PFSK-1 (cell line): ENCODE data around the gene NT5DC2. TPM values are rescaled to one million over a fixed set of nuclear protein-coding genes. Genes with fewer than 3 reads are reported as not detected.

ENCODE experiments used
- FOXP2 ChIP-seq: optimal IDR thresholded peaks from 2 replicates; pipeline ENCODE3; 2011; ENCODE audit warnings: borderline replicate concordance, control low read depth, inconsistent platforms; ENCODE audit not compliant: insufficient read depth; ENCODE audit errors: extremely low read length, extremely low read depth
- POLR2AphosphoS5 ChIP-seq: IDR thresholded peaks from 2 replicates; pipeline ENCODE4 v1.6.1; 2012; ENCODE audit warnings: low read depth, mild to moderate bottlenecking, control low read depth, low read length, moderate library complexity
- SIN3A ChIP-seq: IDR thresholded peaks from 2 replicates; pipeline ENCODE4 v1.6.1; 2012; ENCODE audit warnings: mild to moderate bottlenecking, low read length, moderate library complexity, borderline replicate concordance; ENCODE audit not compliant: insufficient read depth
- TAF1 ChIP-seq: IDR thresholded peaks from 2 replicates; pipeline ENCODE4 v1.6.1; 2012; ENCODE audit warnings: low read length, control low read depth, borderline replicate concordance; ENCODE audit not compliant: insufficient read depth
- polyA plus RNA-seq: library from polyadenylated mRNA; unstranded; fragments of >200 nt; gene quantifications from one replicate; pipeline ENCODE4 v1.2.1, GENCODE V29; 2012; ENCODE audit warnings: low read depth, missing spikeins; ENCODE audit not compliant: insufficient read length
- TF ChIP-seq, protein P1 (sequence below), 2 experiments: IDR thresholded peaks; 2 replicates each; pipeline versions ENCODE4 v1.6.1 to v1.8.0; 2011 to 2012; ENCODE audit warnings: low read depth in 2 of 2, low read length in 2 of 2, control low read depth in 1 of 2, inconsistent platforms in 1 of 2, mild to moderate bottlenecking in 1 of 2, moderate library complexity in 1 of 2; ENCODE audit not compliant: insufficient read depth in 1 of 2

Gene NT5DC2
- polyA plus RNA-seq, result 211 TPM

DNA sequence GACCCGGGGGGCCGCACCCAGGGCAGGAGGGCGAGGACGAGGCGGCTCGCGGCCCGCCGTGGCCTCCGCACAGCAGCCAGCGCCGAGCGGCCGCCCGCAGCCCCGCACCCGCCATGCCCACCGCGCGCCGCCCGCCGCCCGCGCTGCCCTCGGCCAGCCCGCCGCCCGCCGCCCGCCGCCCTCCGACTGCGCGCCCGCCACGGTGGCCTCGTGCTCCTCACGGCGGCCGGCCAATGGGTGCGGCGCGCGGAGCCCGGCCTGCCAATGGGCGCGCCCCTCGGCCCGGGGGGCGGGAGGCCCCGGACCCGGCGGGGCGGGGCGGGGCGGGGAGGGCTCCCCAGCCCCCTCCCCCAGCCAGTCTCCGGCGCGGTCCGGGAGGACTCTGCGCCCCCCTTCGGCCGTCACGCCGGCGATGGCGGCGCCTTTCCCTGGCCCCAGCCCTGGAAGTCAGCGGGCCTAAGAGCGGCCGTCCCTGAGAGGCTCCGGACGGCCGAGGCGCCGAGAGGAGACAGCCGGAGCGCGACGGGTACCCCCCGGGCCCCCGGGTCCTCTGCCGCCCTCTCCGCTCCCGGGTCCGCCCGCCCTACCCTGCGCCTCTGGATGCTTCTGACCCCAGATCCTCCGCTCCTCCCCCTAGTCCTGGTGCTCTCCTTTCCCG lies at the start of gene NT5DC2:
Gene NT5DC2, minus strand, starts transcription at position 235 of the 658 bp plus-strand sequence. Its CDS starts 120 bp downstream, at position 115.
- TF ChIP-seq POLR2AphosphoS5, result no peak
- no peak for TF ChIP-seq TAF1
- no peak for TF ChIP-seq FOXP2
- TF ChIP-seq, protein P1, sequence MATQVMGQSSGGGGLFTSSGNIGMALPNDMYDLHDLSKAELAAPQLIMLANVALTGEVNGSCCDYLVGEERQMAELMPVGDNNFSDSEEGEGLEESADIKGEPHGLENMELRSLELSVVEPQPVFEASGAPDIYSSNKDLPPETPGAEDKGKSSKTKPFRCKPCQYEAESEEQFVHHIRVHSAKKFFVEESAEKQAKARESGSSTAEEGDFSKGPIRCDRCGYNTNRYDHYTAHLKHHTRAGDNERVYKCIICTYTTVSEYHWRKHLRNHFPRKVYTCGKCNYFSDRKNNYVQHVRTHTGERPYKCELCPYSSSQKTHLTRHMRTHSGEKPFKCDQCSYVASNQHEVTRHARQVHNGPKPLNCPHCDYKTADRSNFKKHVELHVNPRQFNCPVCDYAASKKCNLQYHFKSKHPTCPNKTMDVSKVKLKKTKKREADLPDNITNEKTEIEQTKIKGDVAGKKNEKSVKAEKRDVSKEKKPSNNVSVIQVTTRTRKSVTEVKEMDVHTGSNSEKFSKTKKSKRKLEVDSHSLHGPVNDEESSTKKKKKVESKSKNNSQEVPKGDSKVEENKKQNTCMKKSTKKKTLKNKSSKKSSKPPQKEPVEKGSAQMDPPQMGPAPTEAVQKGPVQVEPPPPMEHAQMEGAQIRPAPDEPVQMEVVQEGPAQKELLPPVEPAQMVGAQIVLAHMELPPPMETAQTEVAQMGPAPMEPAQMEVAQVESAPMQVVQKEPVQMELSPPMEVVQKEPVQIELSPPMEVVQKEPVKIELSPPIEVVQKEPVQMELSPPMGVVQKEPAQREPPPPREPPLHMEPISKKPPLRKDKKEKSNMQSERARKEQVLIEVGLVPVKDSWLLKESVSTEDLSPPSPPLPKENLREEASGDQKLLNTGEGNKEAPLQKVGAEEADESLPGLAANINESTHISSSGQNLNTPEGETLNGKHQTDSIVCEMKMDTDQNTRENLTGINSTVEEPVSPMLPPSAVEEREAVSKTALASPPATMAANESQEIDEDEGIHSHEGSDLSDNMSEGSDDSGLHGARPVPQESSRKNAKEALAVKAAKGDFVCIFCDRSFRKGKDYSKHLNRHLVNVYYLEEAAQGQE (IDR thresholded peaks at IDR 0.05; ENCODE audit: insufficient read depth in 1 of 2, low read depth in 2 of 2, low read length in 2 of 2), result no peak
- no peak for TF ChIP-seq SIN3A

DNA sequence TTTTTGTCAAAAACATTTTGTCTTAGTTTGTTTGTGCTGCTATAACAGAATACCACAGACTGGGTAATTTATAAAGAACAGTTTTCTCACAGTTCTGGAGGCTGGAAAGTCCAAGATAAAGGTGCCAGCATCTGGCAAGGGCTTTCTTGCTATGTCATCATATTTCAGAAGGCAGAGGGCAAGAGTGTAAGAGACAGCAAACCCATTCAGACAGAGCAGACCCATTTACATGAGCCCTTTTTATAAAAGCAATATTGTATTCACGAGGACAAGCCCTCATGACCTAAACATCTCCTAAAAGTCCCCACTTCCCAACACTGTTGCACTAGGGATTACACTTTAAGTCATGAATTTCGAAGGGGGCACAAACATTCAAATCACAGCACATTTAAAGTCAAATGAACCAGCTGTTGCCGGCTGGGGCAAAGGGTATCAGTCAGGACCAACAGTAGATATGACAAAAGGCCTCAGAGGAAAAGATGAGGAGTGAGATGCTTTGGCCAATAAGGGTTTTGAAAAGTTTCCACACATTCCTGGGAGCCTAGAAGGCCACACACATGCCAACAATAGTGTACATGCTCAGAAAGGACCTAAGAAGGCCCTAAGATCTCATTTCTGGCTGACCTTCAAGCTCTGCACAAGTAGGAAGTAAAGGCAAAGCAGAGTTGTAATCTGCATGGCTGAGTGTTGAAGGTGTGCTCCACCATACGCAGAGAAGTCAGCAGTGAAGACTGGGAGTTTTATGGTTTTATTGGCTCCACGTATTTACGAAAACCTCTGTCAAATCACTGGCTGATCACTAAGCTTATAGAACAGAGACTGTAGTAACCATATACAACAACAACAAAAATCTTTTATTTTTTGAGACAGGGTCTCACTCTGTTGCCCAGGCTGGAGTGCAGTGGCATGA lies 40.7 kb upstream of the NT5DC2 start:
- TF ChIP-seq TAF1 (no peak), SIN3A (no peak), FOXP2 (no peak), POLR2AphosphoS5 (no peak)
- TF ChIP-seq, protein P1 (IDR thresholded peaks at IDR 0.05; ENCODE audit: insufficient read depth in 1 of 2, low read depth in 2 of 2, low read length in 2 of 2), result no peak

DNA sequence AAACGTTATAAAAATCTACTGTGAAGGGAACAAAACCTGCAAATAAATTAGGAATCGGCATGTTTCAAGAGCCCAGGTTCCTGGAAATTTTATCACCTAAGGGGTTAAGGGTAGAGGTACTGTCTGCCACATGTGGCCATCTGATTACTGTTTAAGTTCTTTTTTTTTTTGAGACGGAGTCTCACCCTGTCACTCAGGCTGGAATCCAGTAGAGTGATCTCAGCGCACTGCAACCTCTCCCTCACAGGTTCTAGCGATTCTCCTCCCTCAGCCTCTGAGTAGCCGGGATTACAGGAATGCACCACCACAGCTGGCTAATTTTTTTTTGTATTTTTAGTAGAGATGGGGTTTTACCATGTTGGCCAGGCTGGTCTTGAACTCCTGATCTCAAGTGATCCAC lies 38.6 kb upstream of the NT5DC2 start:
- TF ChIP-seq, protein P1 (IDR thresholded peaks at IDR 0.05; ENCODE audit: insufficient read depth in 1 of 2, low read depth in 2 of 2, low read length in 2 of 2), result no peak
- TF ChIP-seq TAF1 (no peak), POLR2AphosphoS5 (no peak), SIN3A (no peak), FOXP2 (no peak)

DNA sequence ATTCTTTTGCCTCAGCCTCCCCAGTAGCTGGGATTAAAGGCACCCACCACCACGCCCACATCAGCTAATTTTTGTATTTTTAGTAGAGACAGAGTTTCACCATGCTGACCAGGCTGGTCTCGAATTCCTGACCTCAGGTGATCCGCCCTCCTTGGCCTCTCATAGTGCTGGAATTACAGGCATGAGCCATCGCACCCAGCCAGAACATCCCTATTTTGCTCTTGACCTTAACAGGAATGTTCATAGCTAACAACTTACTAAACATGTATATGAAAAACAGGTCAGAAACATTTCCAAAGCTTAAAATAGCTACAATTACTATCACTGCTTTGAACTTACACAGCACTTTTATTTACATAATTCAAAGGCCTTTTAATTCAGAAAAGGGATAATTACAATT lies 36.4 kb upstream of the NT5DC2 start:
- no peak for TF ChIP-seq SIN3A

DNA sequence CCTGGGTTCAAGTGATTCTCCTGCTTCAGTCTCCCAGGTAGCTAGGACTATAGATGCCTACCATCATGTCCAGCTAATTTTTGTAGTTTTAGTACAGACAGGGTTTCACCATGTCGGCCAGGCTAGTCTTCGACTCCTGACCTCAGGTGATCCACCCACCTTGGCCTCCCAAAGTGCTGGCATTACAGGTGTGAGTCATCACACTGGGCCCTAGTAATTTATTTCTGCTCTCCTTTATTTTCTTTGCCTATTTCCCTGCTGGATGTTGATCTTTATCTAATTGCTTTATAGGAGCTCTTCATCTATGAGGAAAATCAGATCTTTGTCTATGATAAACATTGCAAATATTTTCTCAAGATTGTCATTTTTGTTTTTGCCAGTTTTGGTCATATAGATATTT lies 34.4 kb upstream of the NT5DC2 start:
- TF ChIP-seq, protein P1 (IDR thresholded peaks at IDR 0.05; ENCODE audit: insufficient read depth in 1 of 2, low read depth in 2 of 2, low read length in 2 of 2), result no peak
- TF ChIP-seq TAF1 (no peak), FOXP2 (no peak), SIN3A (no peak), POLR2AphosphoS5 (no peak)
